ENCODE measurements around the gene PRKAR2A.
"Not testable (repeated sequence)": the region's sequence is repeated elsewhere in the genome, so short reads cannot be mapped to it uniquely, and the experiment has no call there.

Gene PRKAR2A

GRCh38 chr3:48739617-48739954 is 108.1 kb downstream of the PRKAR2A start:
- ATAC-seq (peak; percentile 26), DNase-seq (no peak)
- Mint-ChIP-seq H3K36me3 (ENCODE audit: low read depth) (no peaks in the 10 kb centered on the region), H3K4me1 (no peaks in the 10 kb centered on the region), H3K27me3 (no peaks in the 10 kb centered on the region), H3K9me3 (no peaks in the 10 kb centered on the region), H3K4me3 (no peak overlapping the region), H3K27ac (no peak overlapping the region)

DNA sequence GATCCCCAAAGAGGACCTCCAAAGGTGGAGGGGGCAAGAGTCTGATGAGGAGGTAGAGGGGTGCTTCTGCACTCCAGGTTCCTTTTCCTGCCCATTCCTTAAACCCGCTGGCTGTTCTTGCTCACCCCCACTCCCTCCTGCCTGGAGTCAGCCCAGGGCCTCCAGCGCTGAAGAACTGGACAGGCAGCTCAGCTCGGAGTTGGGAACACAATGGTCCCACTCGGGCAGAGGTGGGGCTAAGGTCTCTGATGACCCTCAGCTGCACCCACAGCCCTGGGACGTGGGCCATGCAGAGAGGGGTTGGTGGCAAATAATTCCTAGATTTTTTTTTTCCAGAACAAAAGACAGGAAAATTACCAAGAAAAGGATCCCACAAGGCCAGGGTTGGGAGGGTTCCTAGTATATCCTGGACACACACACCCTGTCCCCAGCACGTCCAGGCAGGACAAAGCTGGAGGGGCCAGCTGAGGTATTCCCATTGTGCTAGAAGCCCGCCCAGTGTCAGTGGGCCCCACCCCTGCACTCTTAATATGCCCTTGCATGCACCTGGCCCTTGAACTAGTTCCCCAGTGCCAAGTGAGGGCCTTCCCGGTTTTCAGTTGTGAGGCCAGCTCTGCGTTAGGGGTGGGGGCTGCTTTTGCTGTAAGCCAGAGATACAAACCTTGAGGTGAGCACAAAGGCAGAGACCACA is 108.6 kb downstream of the PRKAR2A start:
- Mint-ChIP-seq H3K4me3 (no peak overlapping the region), H3K9me3 (no peaks in the 10 kb centered on the region), H3K4me1 (no peaks in the 10 kb centered on the region), H3K27me3 (no peaks in the 10 kb centered on the region), H3K27ac (no peak overlapping the region), H3K36me3 (ENCODE audit: low read depth) (no peaks in the 10 kb centered on the region)
- ATAC-seq: no peak
- DNase-seq: no peak

- DNase-seq: no peak
- no peaks in the 10 kb centered on the region for H3K9me3 Mint-ChIP-seq
- no peaks in the 10 kb centered on the region for H3K27me3 Mint-ChIP-seq
- H3K27ac Mint-ChIP-seq: no peak overlapping the region
- H3K36me3 Mint-ChIP-seq (ENCODE audit: low read depth): no peaks in the 10 kb centered on the region
- ATAC-seq: no peak
- H3K4me1 Mint-ChIP-seq: no peaks in the 10 kb centered on the region
- no peak overlapping the region for H3K4me3 Mint-ChIP-seq
Observed at GRCh38 chr3:48738144-48738536, 109.5 kb downstream of the PRKAR2A start.

DNA sequence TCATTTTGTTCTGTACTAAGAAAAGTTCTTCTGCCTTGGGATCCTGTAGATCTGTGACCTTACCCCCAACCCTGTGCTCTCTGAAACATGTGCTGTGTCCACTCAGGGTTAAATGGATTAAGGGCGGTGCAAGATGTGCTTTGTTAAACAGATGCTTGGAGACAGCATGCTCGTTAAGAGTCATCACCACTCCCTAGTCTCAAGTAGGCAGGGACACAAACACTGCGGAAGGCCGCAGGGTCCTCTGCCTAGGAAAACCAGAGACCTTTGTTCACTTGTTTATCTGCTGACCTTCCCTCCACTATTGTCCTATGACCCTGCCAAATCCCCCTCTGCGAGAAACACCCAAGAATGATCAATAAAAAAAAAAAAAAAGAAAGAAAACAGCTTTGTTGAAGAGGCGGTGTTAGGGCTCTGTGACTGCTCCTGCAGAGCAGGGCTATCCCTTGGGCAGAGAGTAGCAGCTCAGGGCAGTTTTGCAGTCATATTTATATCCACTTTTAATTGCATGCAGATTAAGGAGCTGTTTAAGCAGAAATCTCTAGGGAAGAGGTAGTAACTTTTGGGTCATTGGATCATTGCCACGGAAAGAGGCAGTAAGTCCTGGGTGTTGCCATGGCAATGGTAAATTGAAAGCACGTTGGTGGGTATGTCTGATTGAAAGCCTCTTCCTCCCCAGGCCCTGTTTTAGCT is 112.5 kb downstream of the PRKAR2A start:
- H3K27ac Mint-ChIP-seq; H3K27me3 Mint-ChIP-seq; H3K4me3 Mint-ChIP-seq; H3K9me3 Mint-ChIP-seq; H3K4me1 Mint-ChIP-seq; ATAC-seq; H3K36me3 Mint-ChIP-seq (ENCODE audit: low read depth); DNase-seq: not testable (repeated sequence)

- DNase-seq; H3K27me3 Mint-ChIP-seq; H3K36me3 Mint-ChIP-seq (ENCODE audit: low read depth); ATAC-seq; H3K4me3 Mint-ChIP-seq; H3K4me1 Mint-ChIP-seq; H3K9me3 Mint-ChIP-seq; H3K27ac Mint-ChIP-seq: not testable (repeated sequence)
Observed at GRCh38 chr3:48734541-48734940, 113.1 kb downstream of the PRKAR2A start.

GRCh38 chr3:48733752-48734518 is 113.7 kb downstream of the PRKAR2A start:
- H3K36me3 Mint-ChIP-seq (ENCODE audit: low read depth): not testable (repeated sequence)

DNA sequence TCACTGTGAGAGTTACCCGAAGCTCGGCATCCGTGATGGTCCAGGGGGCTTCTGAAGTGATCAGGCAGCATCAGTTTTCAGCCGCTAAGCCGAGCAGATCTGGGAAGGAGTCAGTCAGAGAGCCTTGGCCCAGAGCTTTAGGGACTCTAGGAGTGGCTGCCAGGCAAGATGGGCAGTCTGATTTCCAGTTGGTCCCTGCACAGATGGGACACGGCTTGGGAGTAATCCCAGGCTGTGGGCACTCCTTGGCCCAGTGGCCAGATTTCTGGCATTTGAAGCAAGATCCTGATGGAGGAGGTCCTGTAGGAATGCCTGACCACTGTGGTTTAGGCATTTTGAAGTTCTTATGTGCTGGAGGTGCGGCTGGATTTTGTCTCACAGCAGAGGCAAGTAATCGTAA is 120.2 kb downstream of the PRKAR2A start:
- Mint-ChIP-seq H3K4me3 (no peak overlapping the region), H3K4me1 (no peaks in the 10 kb centered on the region), H3K9me3 (no peaks in the 10 kb centered on the region), H3K36me3 (ENCODE audit: low read depth) (no peaks in the 10 kb centered on the region), H3K27ac (no peak overlapping the region), H3K27me3 (no peaks in the 10 kb centered on the region)
- no peak for ATAC-seq
- no peak for DNase-seq

More at GRCh38 chr3:48733752-48734518, 113.7 kb downstream of the PRKAR2A start:
- H3K27me3 Mint-ChIP-seq, H3K4me3 Mint-ChIP-seq, ATAC-seq, H3K9me3 Mint-ChIP-seq, DNase-seq, H3K4me1 Mint-ChIP-seq, H3K27ac Mint-ChIP-seq: not testable (repeated sequence)

GRCh38 chr3:48725185-48725855 is 122.4 kb downstream of the PRKAR2A start:
- H3K36me3 Mint-ChIP-seq (ENCODE audit: low read depth); H3K27me3 Mint-ChIP-seq: not testable (repeated sequence)

GRCh38 chr3:48723725-48724124 is 123.9 kb downstream of the PRKAR2A start:
- H3K27me3 Mint-ChIP-seq: peaks cover 4% of the 10 kb centered on the region
- H3K4me3 Mint-ChIP-seq: no peak overlapping the region
- no peaks in the 10 kb centered on the region for H3K9me3 Mint-ChIP-seq
- H3K27ac Mint-ChIP-seq: no peak overlapping the region
- ATAC-seq: no peak
- no peaks in the 10 kb centered on the region for H3K36me3 Mint-ChIP-seq (ENCODE audit: low read depth)
- H3K4me1 Mint-ChIP-seq: no peaks in the 10 kb centered on the region
- DNase-seq: no peak

More at GRCh38 chr3:48725185-48725855, 122.4 kb downstream of the PRKAR2A start:
- not testable (repeated sequence) for H3K9me3 Mint-ChIP-seq, H3K27ac Mint-ChIP-seq, DNase-seq, H3K4me3 Mint-ChIP-seq, H3K4me1 Mint-ChIP-seq, ATAC-seq

DNA sequence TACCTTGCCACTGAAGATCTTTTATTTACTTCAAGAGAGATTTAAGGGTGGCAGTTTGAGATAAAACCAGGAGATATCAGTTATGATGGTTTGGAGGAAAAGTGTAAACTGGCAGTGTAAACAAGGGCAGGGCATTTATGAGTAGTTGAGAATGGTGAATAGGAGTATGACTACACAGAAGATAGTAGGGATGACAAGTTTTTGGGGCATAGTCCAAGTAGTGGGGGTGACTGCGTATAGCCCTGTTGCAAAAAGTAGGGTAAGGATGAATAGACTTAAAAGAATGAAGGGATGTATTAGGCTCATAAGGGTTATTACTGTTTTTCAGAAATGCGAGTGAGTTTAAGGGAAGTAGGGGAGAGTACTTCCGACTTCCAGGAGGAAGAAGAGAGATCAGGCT is 124.4 kb downstream of the PRKAR2A start:
- H3K36me3 Mint-ChIP-seq (ENCODE audit: low read depth); H3K4me3 Mint-ChIP-seq; H3K27me3 Mint-ChIP-seq; ATAC-seq; H3K27ac Mint-ChIP-seq; DNase-seq; H3K9me3 Mint-ChIP-seq; H3K4me1 Mint-ChIP-seq: not testable (repeated sequence)

GRCh38 chr3:48716982-48717746 is 130.5 kb downstream of the PRKAR2A start, which contains the start of gene IP6K2:
TSS of gene IP6K2 (minus strand) at chr3:48717221. CDS start at chr3:48695291, 21,930 bp downstream.
- peak; percentile 100 for ATAC-seq
- DNase-seq: peak; percentile 100
- H3K4me1 Mint-ChIP-seq: peaks cover 37% of the 10 kb centered on the region
- peaks cover 4% of the 10 kb centered on the region for H3K27me3 Mint-ChIP-seq
- H3K4me3 Mint-ChIP-seq: peak within 1 kb of the TSS; percentile 95
- H3K9me3 Mint-ChIP-seq: no peaks in the 10 kb centered on the region
- peak within 1 kb of the TSS; percentile 79 for H3K27ac Mint-ChIP-seq
- peaks cover 20% of the 10 kb centered on the region for H3K36me3 Mint-ChIP-seq (ENCODE audit: low read depth)

DNA sequence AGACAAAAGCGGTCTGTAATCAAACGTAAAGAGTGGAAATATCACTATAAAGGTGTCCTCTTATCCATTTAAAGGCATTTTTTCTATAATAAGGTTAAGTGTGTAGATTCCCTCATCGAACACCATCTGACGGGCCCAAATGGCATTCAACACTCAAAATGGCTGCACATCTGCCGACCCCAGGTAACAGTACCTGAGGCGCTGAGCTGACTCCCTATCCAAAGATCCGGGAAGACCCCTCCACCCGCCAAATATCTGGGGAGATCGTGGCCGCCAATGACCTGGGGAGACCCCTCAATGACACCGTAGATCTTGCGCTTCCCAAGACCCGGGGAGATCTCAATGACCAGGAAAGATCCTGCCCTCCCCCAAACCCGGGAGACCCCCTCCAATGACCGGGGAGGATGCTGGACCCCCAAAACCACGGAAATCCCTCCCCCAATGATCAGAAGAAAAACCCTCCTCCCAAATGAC is 131.1 kb downstream of the PRKAR2A start:
- Mint-ChIP-seq H3K36me3 (ENCODE audit: low read depth) (peaks cover 23% of the 10 kb centered on the region), H3K9me3 (no peaks in the 10 kb centered on the region), H3K4me1 (peaks cover 42% of the 10 kb centered on the region), H3K27me3 (peaks cover 4% of the 10 kb centered on the region), H3K27ac (peak overlapping the region; percentile 79), H3K4me3 (peak overlapping the region; percentile 95)
- ATAC-seq (no peak), DNase-seq (peak; percentile 14)

DNA sequence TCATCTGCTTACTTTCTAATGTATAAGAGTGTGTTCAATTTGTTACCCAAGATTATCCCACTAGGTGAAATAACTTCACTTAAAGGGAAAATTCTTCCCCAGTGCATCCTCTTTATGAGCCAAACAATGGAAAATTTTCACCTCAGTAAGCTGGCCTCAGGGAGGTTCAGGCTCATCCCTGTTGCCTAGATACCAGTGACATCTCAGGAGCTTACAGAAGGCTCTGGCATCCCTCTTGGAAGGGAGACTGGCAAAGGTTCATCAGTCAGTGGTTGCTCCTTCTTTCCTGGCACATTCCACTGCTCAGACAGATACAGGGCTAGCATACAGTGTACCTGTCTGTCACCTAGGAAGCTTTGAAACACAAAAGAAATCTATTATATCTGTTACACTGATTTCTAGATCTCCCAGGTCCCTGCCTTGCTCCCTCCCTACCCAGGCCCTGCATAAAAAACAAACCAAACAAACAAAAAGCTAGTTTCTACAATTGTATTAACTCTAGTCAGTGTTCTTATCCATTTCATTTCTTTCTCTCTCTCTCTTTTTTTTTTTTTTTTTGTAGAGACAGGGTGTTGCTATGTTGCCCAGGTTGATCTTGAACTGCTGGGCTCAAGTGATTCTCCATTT is 132.4 kb downstream of the PRKAR2A start:
- ATAC-seq (no peak), DNase-seq (no peak)
- Mint-ChIP-seq H3K4me3 (peak overlapping the region; percentile 95), H3K27me3 (peaks cover 4% of the 10 kb centered on the region), H3K4me1 (peaks cover 52% of the 10 kb centered on the region), H3K9me3 (no peaks in the 10 kb centered on the region), H3K27ac (peak overlapping the region; percentile 79), H3K36me3 (ENCODE audit: low read depth) (peaks cover 31% of the 10 kb centered on the region)

Data from activated naive CD8-positive, alpha-beta T cell treated with anti-CD3 and anti-CD28 coated beads, Interleukin-2, amount 50 U/mL, for 24 hours (primary cell).